Measurements from ENCODE around the gene BAZ1B.

Gene BAZ1B

GRCh38 chr7:73463966-73464365 lies 58.1 kb downstream of the BAZ1B start:
- in situ Hi-C loops (cut with HindIII; ENCODE audit: low sequenced_read_pairs), result loop anchor here (5.0 kb wide), 1 partner anchor 107 kb away; no protein-coding TSS in a partner anchor
- no peak for DNase-seq (ENCODE audit: low read depth)
- TF ChIP-seq CTCF (IDR thresholded peaks at IDR 0.05; ENCODE audit: low read depth, low read length, missing control alignments), result no peak

GRCh38 chr7:73463260-73463659 lies 58.8 kb downstream of the BAZ1B start:
- no peak for DNase-seq (ENCODE audit: low read depth)
- no peak overlapping the region for H3K4me3 ChIP-seq (ENCODE audit: low read depth, low read length)
- TF ChIP-seq CTCF (IDR thresholded peaks at IDR 0.05; ENCODE audit: low read depth, low read length, missing control alignments), result no peak
- in situ Hi-C loops (cut with HindIII; ENCODE audit: low sequenced_read_pairs), result loop anchor here (5.0 kb wide), 1 partner anchor 106 kb away; no protein-coding TSS in a partner anchor

More at GRCh38 chr7:73463966-73464365, 58.1 kb downstream of the BAZ1B start:
- no peak overlapping the region for H3K4me3 ChIP-seq (ENCODE audit: low read depth, low read length)

- no peak for TF ChIP-seq CTCF (IDR thresholded peaks at IDR 0.05; ENCODE audit: low read depth, low read length, missing control alignments)
- no peak overlapping the region for H3K4me3 ChIP-seq (ENCODE audit: low read depth, low read length)
- DNase-seq (ENCODE audit: low read depth), result no peak
- in situ Hi-C loops (cut with HindIII; ENCODE audit: low sequenced_read_pairs), result loop anchor here (5.0 kb wide), 1 partner anchor 105 kb away; no protein-coding TSS in a partner anchor
Observed at GRCh38 chr7:73461782-73462285, 60.3 kb downstream of the BAZ1B start.

- no peak for DNase-seq (ENCODE audit: low read depth)
- in situ Hi-C loops (cut with HindIII; ENCODE audit: low sequenced_read_pairs), result no loop called here
- TF ChIP-seq CTCF (IDR thresholded peaks at IDR 0.05; ENCODE audit: low read depth, low read length, missing control alignments), result no peak
- H3K4me3 ChIP-seq (ENCODE audit: low read depth, low read length), result no peak overlapping the region
Observed at GRCh38 chr7:73454424-73454823, 67.7 kb downstream of the BAZ1B start.

- H3K4me3 ChIP-seq (ENCODE audit: low read depth, low read length), result no peak overlapping the region
- in situ Hi-C loops (cut with HindIII; ENCODE audit: low sequenced_read_pairs), result no loop called here
- no peak for TF ChIP-seq CTCF (IDR thresholded peaks at IDR 0.05; ENCODE audit: low read depth, low read length, missing control alignments)
- DNase-seq (ENCODE audit: low read depth), result peak; percentile 19
Observed at GRCh38 chr7:73452999-73453635, 69.0 kb downstream of the BAZ1B start.

- in situ Hi-C loops (cut with HindIII; ENCODE audit: low sequenced_read_pairs), result no loop called here
- TF ChIP-seq CTCF (IDR thresholded peaks at IDR 0.05; ENCODE audit: low read depth, low read length, missing control alignments), result peak; percentile 99
- H3K4me3 ChIP-seq (ENCODE audit: low read depth, low read length), result no peak overlapping the region
- DNase-seq (ENCODE audit: low read depth), result peak; percentile 46
Observed at GRCh38 chr7:73451780-73452398, 70.2 kb downstream of the BAZ1B start.
